ENCODE measurements around the gene ZNF227. TPM values are rescaled to one million over a fixed set of nuclear protein-coding genes. Genes with fewer than 3 reads are reported as not detected.

The ZNF227 gene
- total and polyA plus RNA-seq, 9 of the 15 experiments (the other 6 are each of a cell fraction or from before 2014, with no cell fraction given) = 3.0 to 15.1 (median 10.0) TPM

DNA sequence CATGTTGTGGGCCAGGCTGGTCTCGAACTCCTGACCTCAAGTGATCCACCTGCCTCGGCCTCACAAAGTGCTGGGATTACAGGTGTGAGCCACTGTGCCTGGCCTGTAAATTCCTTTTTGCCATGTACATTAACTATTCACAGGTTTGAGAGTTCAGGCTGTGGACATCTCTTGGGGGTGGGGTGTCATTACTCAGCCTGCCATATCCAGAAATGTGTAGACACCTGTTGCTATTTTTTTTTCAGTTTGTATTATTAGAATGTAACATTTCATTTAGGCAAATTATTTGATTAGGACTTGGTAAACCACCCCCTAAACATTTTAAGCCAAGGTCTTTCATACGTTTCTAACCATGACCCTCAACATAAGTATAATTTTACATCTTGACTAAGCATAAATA, 20.5 kb downstream of the ZNF227 start (continued):
- TF ChIP-seq, protein P1, sequence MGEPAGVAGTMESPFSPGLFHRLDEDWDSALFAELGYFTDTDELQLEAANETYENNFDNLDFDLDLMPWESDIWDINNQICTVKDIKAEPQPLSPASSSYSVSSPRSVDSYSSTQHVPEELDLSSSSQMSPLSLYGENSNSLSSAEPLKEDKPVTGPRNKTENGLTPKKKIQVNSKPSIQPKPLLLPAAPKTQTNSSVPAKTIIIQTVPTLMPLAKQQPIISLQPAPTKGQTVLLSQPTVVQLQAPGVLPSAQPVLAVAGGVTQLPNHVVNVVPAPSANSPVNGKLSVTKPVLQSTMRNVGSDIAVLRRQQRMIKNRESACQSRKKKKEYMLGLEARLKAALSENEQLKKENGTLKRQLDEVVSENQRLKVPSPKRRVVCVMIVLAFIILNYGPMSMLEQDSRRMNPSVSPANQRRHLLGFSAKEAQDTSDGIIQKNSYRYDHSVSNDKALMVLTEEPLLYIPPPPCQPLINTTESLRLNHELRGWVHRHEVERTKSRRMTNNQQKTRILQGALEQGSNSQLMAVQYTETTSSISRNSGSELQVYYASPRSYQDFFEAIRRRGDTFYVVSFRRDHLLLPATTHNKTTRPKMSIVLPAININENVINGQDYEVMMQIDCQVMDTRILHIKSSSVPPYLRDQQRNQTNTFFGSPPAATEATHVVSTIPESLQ (CRISPR knock-in tag; IDR thresholded peaks at IDR 0.05) = no peak
- TF ChIP-seq ELF4 (CRISPR knock-in tag; IDR thresholded peaks at IDR 0.05) (no peak), POLR2B (IDR thresholded peaks at IDR 0.05; ENCODE audit: low read depth, partially characterized antibody) (no peak), GTF2A2 (tag; IDR thresholded peaks at IDR 0.05) (no peak), ZSCAN32 (CRISPR knock-in tag; IDR thresholded peaks at IDR 0.05) (no peak), CBX3 (IDR thresholded peaks at IDR 0.05; ENCODE audit: borderline replicate concordance in 1 of 2, low read length in 2 of 2) (no peak), ZNF431 (CRISPR knock-in tag; IDR thresholded peaks at IDR 0.05) (no peak)
- TF ChIP-seq, protein P2, sequence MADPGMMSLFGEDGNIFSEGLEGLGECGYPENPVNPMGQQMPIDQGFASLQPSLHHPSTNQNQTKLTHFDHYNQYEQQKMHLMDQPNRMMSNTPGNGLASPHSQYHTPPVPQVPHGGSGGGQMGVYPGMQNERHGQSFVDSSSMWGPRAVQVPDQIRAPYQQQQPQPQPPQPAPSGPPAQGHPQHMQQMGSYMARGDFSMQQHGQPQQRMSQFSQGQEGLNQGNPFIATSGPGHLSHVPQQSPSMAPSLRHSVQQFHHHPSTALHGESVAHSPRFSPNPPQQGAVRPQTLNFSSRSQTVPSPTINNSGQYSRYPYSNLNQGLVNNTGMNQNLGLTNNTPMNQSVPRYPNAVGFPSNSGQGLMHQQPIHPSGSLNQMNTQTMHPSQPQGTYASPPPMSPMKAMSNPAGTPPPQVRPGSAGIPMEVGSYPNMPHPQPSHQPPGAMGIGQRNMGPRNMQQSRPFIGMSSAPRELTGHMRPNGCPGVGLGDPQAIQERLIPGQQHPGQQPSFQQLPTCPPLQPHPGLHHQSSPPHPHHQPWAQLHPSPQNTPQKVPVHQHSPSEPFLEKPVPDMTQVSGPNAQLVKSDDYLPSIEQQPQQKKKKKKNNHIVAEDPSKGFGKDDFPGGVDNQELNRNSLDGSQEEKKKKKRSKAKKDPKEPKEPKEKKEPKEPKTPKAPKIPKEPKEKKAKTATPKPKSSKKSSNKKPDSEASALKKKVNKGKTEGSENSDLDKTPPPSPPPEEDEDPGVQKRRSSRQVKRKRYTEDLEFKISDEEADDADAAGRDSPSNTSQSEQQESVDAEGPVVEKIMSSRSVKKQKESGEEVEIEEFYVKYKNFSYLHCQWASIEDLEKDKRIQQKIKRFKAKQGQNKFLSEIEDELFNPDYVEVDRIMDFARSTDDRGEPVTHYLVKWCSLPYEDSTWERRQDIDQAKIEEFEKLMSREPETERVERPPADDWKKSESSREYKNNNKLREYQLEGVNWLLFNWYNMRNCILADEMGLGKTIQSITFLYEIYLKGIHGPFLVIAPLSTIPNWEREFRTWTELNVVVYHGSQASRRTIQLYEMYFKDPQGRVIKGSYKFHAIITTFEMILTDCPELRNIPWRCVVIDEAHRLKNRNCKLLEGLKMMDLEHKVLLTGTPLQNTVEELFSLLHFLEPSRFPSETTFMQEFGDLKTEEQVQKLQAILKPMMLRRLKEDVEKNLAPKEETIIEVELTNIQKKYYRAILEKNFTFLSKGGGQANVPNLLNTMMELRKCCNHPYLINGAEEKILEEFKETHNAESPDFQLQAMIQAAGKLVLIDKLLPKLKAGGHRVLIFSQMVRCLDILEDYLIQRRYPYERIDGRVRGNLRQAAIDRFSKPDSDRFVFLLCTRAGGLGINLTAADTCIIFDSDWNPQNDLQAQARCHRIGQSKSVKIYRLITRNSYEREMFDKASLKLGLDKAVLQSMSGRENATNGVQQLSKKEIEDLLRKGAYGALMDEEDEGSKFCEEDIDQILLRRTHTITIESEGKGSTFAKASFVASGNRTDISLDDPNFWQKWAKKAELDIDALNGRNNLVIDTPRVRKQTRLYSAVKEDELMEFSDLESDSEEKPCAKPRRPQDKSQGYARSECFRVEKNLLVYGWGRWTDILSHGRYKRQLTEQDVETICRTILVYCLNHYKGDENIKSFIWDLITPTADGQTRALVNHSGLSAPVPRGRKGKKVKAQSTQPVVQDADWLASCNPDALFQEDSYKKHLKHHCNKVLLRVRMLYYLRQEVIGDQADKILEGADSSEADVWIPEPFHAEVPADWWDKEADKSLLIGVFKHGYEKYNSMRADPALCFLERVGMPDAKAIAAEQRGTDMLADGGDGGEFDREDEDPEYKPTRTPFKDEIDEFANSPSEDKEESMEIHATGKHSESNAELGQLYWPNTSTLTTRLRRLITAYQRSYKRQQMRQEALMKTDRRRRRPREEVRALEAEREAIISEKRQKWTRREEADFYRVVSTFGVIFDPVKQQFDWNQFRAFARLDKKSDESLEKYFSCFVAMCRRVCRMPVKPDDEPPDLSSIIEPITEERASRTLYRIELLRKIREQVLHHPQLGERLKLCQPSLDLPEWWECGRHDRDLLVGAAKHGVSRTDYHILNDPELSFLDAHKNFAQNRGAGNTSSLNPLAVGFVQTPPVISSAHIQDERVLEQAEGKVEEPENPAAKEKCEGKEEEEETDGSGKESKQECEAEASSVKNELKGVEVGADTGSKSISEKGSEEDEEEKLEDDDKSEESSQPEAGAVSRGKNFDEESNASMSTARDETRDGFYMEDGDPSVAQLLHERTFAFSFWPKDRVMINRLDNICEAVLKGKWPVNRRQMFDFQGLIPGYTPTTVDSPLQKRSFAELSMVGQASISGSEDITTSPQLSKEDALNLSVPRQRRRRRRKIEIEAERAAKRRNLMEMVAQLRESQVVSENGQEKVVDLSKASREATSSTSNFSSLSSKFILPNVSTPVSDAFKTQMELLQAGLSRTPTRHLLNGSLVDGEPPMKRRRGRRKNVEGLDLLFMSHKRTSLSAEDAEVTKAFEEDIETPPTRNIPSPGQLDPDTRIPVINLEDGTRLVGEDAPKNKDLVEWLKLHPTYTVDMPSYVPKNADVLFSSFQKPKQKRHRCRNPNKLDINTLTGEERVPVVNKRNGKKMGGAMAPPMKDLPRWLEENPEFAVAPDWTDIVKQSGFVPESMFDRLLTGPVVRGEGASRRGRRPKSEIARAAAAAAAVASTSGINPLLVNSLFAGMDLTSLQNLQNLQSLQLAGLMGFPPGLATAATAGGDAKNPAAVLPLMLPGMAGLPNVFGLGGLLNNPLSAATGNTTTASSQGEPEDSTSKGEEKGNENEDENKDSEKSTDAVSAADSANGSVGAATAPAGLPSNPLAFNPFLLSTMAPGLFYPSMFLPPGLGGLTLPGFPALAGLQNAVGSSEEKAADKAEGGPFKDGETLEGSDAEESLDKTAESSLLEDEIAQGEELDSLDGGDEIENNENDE (IDR thresholded peaks at IDR 0.05; ENCODE audit: low read depth, low read length) = no peak
